HepG2 (cell line): Measurements from ENCODE around the gene PPOX. TPM values are rescaled to one million over a fixed set of nuclear protein-coding genes. Genes with fewer than 3 reads are reported as not detected.

Source experiments
- ARNTL ChIP-seq: sonication (generic); formaldehyde crosslinking; IDR thresholded peaks from 2 replicates; pipeline ENCODE4 v1.4.0; 2020; ENCODE audit warnings: mild to moderate bottlenecking, missing genetic modification reagents
- ATRX ChIP-seq: sonication (generic); formaldehyde crosslinking; IDR thresholded peaks from 2 replicates; pipeline ENCODE4 v1.4.0; 2020; ENCODE audit warnings: missing genetic modification reagents, borderline replicate concordance
- HNF4G ChIP-seq, 2 experiments: sonication (generic) in 1 of 2; formaldehyde crosslinking in 1 of 2; IDR thresholded peaks; 2 replicates each; pipeline versions ENCODE4 v1.4.0 to v1.6.1; 2011 to 2020; ENCODE audit warnings: borderline replicate concordance in 2 of 2, low read depth in 2 of 2, mild to moderate bottlenecking in 2 of 2, low read length in 1 of 2, missing genetic modification reagents in 1 of 2, moderate library complexity in 1 of 2
- NFIB ChIP-seq: sonication (generic); formaldehyde crosslinking; IDR thresholded peaks from 2 replicates; pipeline ENCODE4 v1.9.0; 2021; ENCODE audit warnings: missing genetic modification reagents, mild to moderate bottlenecking, borderline replicate concordance
- PAWR ChIP-seq: sonication (generic); formaldehyde crosslinking; IDR thresholded peaks from 2 replicates; pipeline ENCODE4 v1.4.0; 2020; ENCODE audit warnings: missing genetic modification reagents, mild to moderate bottlenecking, borderline replicate concordance
- STAG1 ChIP-seq: sonication (generic); formaldehyde crosslinking; IDR thresholded peaks from 2 replicates; pipeline ENCODE4 v1.4.0; 2020; ENCODE audit warnings: missing genetic modification reagents
- TAF15 ChIP-seq: fragments of 200-400 bp; formaldehyde crosslinking; IDR thresholded peaks from one replicate; pipeline ENCODE4 v1.6.1; 2018; ENCODE audit warnings: mild to moderate bottlenecking, low read depth, low read length; ENCODE audit not compliant: poor library complexity, severe bottlenecking
- TSC22D2 ChIP-seq: sonication (generic); formaldehyde crosslinking; IDR thresholded peaks from 2 replicates; pipeline ENCODE4 v1.5.1; 2020; ENCODE audit warnings: missing genetic modification reagents, mild to moderate bottlenecking, borderline replicate concordance
- ZFP90 ChIP-seq: sonication (generic); formaldehyde crosslinking; IDR thresholded peaks from 2 replicates; pipeline ENCODE4 v1.8.0; 2022; ENCODE audit warnings: missing genetic modification reagents, mild to moderate bottlenecking, inconsistent platforms, borderline replicate concordance
- ZNF329 ChIP-seq: sonication (generic); formaldehyde crosslinking; IDR thresholded peaks from 2 replicates; pipeline ENCODE4 v1.9.0; 2021; ENCODE audit warnings: low read depth, mild to moderate bottlenecking, missing genetic modification reagents
- ZNF724P ChIP-seq: sonication (generic); formaldehyde crosslinking; IDR thresholded peaks from 2 replicates; pipeline ENCODE4 v1.8.0; 2022; ENCODE audit warnings: missing genetic modification reagents, borderline replicate concordance
- ZSCAN9 ChIP-seq: IDR thresholded peaks from 2 replicates; pipeline ENCODE4 v1.6.1; 2016; ENCODE audit warnings: borderline replicate concordance
- polyA plus RNA-seq, 8 experiments: library from polyadenylated mRNA; depleted of rRNA in 3 of 8; stranded (reverse) in 7 of 8; unstranded in 1 of 8; fragments of >200 nt; fragmentation: Illumina TruSeq in 4 of 8; extraction: Trizol in 4 of 8; gene quantifications; 2 replicates each; pipeline versions ENCODE4 v1.2.1 to v1.2.3, GENCODE V29; 2011 to 2016; ENCODE audit warnings: low read depth in 4 of 8, missing spikeins in 1 of 8, mixed read lengths in 1 of 8; ENCODE audit not compliant: insufficient read depth in 1 of 8
- total RNA-seq, 5 experiments: library from RNA; depleted of rRNA; stranded (reverse); fragments of >200 nt; fragmentation: Illumina TruSeq; extraction: Trizol; gene quantifications; 2 replicates each; pipeline ENCODE4 v1.2.3, GENCODE V29; 2016; ENCODE audit warnings: low read depth in 1 of 5
- TF ChIP-seq, protein P1 (sequence below): sonication (generic); formaldehyde crosslinking; IDR thresholded peaks from 2 replicates; pipeline ENCODE4 v1.5.0; 2020; ENCODE audit warnings: missing genetic modification reagents
- TF ChIP-seq, protein P2 (sequence below): sonication (generic); formaldehyde crosslinking; IDR thresholded peaks from 2 replicates; pipeline ENCODE4 v1.9.0; 2022; ENCODE audit warnings: missing genetic modification reagents, mild to moderate bottlenecking, borderline replicate concordance
- TF ChIP-seq, protein P3 (sequence below): sonication (generic); formaldehyde crosslinking; conservative IDR thresholded peaks from 2 replicates; pipeline ENCODE4 v1.4.0; 2020; ENCODE audit warnings: mild to moderate bottlenecking, missing genetic modification reagents, moderate library complexity
- TF ChIP-seq, protein P4 (sequence below): sonication (generic); formaldehyde crosslinking; IDR thresholded peaks from 2 replicates; pipeline ENCODE4 v1.8.1; 2023; ENCODE audit warnings: mild to moderate bottlenecking, missing genetic modification reagents
- TF ChIP-seq, protein P5 (sequence below): sonication (generic); formaldehyde crosslinking; IDR thresholded peaks from 2 replicates; pipeline ENCODE4 v1.5.0; 2020; ENCODE audit warnings: mild to moderate bottlenecking, missing genetic modification reagents

The PPOX gene
- total and polyA plus RNA-seq, 2 of the 13 experiments (the other 11 are each of a cell fraction or from before 2014, with no cell fraction given) = 15.5 to 27.7 TPM

DNA sequence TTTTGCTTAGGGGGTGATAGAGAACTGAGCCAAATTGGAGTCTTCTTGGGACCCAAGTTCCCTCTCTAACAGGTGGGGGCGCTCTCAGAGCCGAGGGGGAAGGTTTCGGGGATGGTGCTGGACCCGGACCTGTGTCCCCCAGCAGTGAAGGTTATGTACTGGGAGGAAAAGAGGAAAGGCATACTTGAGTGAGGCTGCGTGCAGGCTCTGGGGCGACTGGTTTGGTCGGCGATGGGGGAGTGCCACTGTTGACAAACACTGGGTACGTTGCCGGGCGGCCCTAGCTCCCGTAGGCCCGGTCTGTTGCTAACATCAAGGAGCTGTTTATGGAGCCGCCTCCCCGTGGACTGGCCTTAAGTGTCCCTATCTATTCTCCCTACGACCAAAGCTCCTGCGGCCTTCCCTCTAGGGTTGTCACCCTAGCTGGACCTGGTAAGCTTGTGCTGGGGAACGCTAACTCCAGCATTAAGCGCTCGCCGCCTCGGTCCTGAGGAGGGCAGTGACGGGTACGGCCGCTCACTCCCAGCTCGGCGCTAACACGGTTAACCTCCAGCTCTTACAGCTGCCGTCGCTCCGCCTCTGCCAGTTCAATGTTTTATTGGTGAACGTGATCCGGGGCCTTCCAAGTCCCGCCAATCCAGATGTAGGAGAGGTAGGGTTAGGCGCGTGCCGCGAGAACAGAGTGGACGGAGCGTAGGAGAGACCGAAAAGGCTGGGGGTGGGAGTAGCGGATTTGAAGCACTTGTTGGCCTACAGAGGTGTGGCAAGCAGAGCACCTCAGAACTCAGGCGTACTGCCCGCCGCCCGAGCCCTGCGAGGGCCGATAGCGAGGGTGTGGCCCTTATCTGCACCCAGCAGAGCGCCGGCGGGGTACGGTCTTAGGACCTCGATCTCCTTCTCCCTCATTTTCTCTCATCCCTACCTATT lies at the start of gene PPOX (continued):
- TF ChIP-seq, protein P1, sequence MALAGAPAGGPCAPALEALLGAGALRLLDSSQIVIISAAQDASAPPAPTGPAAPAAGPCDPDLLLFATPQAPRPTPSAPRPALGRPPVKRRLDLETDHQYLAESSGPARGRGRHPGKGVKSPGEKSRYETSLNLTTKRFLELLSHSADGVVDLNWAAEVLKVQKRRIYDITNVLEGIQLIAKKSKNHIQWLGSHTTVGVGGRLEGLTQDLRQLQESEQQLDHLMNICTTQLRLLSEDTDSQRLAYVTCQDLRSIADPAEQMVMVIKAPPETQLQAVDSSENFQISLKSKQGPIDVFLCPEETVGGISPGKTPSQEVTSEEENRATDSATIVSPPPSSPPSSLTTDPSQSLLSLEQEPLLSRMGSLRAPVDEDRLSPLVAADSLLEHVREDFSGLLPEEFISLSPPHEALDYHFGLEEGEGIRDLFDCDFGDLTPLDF = peak; percentile 71; the same call in 1 of the 2 replicates
- TF ChIP-seq, protein P2, sequence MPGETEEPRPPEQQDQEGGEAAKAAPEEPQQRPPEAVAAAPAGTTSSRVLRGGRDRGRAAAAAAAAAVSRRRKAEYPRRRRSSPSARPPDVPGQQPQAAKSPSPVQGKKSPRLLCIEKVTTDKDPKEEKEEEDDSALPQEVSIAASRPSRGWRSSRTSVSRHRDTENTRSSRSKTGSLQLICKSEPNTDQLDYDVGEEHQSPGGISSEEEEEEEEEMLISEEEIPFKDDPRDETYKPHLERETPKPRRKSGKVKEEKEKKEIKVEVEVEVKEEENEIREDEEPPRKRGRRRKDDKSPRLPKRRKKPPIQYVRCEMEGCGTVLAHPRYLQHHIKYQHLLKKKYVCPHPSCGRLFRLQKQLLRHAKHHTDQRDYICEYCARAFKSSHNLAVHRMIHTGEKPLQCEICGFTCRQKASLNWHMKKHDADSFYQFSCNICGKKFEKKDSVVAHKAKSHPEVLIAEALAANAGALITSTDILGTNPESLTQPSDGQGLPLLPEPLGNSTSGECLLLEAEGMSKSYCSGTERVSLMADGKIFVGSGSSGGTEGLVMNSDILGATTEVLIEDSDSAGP (CRISPR knock-in tag) = peak; percentile 55; the same call in 1 of the 2 replicates
- peak; percentile 47; the same call in 1 of the 2 replicates for TF ChIP-seq ZNF329 (CRISPR knock-in tag)
- no peak for TF ChIP-seq TAF15
- TF ChIP-seq HNF4G (IDR thresholded peaks at IDR 0.05; ENCODE audit: borderline replicate concordance, low read depth, low read length) = no peak; the same call in 1 of the 2 replicates
- TF ChIP-seq HNF4G (CRISPR knock-in tag; IDR thresholded peaks at IDR 0.05; ENCODE audit: borderline replicate concordance, low read depth) = no peak
- no peak for TF ChIP-seq ZNF724P
- TF ChIP-seq, protein P3, sequence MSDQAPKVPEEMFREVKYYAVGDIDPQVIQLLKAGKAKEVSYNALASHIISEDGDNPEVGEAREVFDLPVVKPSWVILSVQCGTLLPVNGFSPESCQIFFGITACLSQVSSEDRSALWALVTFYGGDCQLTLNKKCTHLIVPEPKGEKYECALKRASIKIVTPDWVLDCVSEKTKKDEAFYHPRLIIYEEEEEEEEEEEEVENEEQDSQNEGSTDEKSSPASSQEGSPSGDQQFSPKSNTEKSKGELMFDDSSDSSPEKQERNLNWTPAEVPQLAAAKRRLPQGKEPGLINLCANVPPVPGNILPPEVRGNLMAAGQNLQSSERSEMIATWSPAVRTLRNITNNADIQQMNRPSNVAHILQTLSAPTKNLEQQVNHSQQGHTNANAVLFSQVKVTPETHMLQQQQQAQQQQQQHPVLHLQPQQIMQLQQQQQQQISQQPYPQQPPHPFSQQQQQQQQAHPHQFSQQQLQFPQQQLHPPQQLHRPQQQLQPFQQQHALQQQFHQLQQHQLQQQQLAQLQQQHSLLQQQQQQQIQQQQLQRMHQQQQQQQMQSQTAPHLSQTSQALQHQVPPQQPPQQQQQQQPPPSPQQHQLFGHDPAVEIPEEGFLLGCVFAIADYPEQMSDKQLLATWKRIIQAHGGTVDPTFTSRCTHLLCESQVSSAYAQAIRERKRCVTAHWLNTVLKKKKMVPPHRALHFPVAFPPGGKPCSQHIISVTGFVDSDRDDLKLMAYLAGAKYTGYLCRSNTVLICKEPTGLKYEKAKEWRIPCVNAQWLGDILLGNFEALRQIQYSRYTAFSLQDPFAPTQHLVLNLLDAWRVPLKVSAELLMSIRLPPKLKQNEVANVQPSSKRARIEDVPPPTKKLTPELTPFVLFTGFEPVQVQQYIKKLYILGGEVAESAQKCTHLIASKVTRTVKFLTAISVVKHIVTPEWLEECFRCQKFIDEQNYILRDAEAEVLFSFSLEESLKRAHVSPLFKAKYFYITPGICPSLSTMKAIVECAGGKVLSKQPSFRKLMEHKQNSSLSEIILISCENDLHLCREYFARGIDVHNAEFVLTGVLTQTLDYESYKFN = peak; percentile 43
- TF ChIP-seq, protein P4, sequence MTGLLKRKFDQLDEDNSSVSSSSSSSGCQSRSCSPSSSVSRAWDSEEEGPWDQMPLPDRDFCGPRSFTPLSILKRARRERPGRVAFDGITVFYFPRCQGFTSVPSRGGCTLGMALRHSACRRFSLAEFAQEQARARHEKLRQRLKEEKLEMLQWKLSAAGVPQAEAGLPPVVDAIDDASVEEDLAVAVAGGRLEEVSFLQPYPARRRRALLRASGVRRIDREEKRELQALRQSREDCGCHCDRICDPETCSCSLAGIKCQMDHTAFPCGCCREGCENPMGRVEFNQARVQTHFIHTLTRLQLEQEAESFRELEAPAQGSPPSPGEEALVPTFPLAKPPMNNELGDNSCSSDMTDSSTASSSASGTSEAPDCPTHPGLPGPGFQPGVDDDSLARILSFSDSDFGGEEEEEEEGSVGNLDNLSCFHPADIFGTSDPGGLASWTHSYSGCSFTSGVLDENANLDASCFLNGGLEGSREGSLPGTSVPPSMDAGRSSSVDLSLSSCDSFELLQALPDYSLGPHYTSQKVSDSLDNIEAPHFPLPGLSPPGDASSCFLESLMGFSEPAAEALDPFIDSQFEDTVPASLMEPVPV (CRISPR knock-in tag) = 0 out of 2 replicates have a peak, but pooled peaks have one; percentile 27
- TF ChIP-seq, protein P5, sequence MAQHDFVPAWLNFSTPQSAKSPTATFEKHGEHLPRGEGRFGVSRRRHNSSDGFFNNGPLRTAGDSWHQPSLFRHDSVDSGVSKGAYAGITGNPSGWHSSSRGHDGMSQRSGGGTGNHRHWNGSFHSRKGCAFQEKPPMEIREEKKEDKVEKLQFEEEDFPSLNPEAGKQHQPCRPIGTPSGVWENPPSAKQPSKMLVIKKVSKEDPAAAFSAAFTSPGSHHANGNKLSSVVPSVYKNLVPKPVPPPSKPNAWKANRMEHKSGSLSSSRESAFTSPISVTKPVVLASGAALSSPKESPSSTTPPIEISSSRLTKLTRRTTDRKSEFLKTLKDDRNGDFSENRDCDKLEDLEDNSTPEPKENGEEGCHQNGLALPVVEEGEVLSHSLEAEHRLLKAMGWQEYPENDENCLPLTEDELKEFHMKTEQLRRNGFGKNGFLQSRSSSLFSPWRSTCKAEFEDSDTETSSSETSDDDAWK (CRISPR knock-in tag) = no peak
- 0 out of 2 replicates have a peak, but pooled peaks have one; percentile 20 for TF ChIP-seq ARNTL (CRISPR knock-in tag)
- peak; percentile 72 for TF ChIP-seq ZFP90 (CRISPR knock-in tag)
- TF ChIP-seq ATRX (CRISPR knock-in tag) = no peak
- no peak for TF ChIP-seq PAWR (CRISPR knock-in tag)
- no peak for TF ChIP-seq ZSCAN9 (CRISPR knock-in tag)
- no peak for TF ChIP-seq NFIB (CRISPR knock-in tag)
- TF ChIP-seq TSC22D2 (CRISPR knock-in tag) = no peak
- peak; percentile 9; the same call in 1 of the 2 replicates for TF ChIP-seq STAG1 (CRISPR knock-in tag)
